GM21825 (cell line): ENCODE data around the gene DAPK1.

Experiments
- ATAC-seq: cut with Tn5 transposase; IDR thresholded peaks from one replicate; pipeline ENCODE4 v1.9.1; 2021; ENCODE audit warnings: mild to moderate bottlenecking, moderate library complexity; ENCODE audit not compliant: unreplicated experiment

Gene DAPK1

GRCh38 chr9:87662808-87663528 is 165.3 kb downstream of the DAPK1 start:
- no peak for ATAC-seq

- no peak for ATAC-seq
Measured at GRCh38 chr9:87663556-87663955, 165.9 kb downstream of the DAPK1 start.

- ATAC-seq: no peak
Measured at GRCh38 chr9:87664153-87665060, 166.7 kb downstream of the DAPK1 start.

- ATAC-seq: no peak
Measured at GRCh38 chr9:87665505-87665904, 167.8 kb downstream of the DAPK1 start.

GRCh38 chr9:87667164-87667738 is 169.6 kb downstream of the DAPK1 start:
- ATAC-seq: no peak

- ATAC-seq: no peak
Measured at GRCh38 chr9:87668222-87668621, 170.6 kb downstream of the DAPK1 start.

- ATAC-seq: no peak
Measured at GRCh38 chr9:87668722-87669121, 171.1 kb downstream of the DAPK1 start.

- ATAC-seq: no peak
Measured at GRCh38 chr9:87670572-87671264, 173.1 kb downstream of the DAPK1 start.

GRCh38 chr9:87671478-87671877 is 173.8 kb downstream of the DAPK1 start:
- ATAC-seq: no peak

GRCh38 chr9:87671925-87672324 is 174.3 kb downstream of the DAPK1 start:
- ATAC-seq: no peak

GRCh38 chr9:87672586-87672985 is 174.9 kb downstream of the DAPK1 start:
- ATAC-seq: no peak

- no peak for ATAC-seq
Measured at GRCh38 chr9:87673446-87674120, 175.9 kb downstream of the DAPK1 start.

- ATAC-seq: no peak
Measured at GRCh38 chr9:87674565-87675299, 177.1 kb downstream of the DAPK1 start.

- no peak for ATAC-seq
Measured at GRCh38 chr9:87675906-87676515, 178.3 kb downstream of the DAPK1 start.

GRCh38 chr9:87676976-87677775 is 179.5 kb downstream of the DAPK1 start:
- no peak for ATAC-seq

GRCh38 chr9:87677776-87678587 is 180.3 kb downstream of the DAPK1 start:
- ATAC-seq: no peak

GRCh38 chr9:87678650-87679355 is 181.1 kb downstream of the DAPK1 start:
- ATAC-seq: no peak
